Brain pericyte (primary cell): ENCODE results near the gene LOXL1.

Source experiments
- DNase-seq: peaks from one replicate; pipeline ENCODE4 v3.0.0-alpha.2; 2012; ENCODE audit warnings: low read depth, low spot score

LOXL1 gene

DNA sequence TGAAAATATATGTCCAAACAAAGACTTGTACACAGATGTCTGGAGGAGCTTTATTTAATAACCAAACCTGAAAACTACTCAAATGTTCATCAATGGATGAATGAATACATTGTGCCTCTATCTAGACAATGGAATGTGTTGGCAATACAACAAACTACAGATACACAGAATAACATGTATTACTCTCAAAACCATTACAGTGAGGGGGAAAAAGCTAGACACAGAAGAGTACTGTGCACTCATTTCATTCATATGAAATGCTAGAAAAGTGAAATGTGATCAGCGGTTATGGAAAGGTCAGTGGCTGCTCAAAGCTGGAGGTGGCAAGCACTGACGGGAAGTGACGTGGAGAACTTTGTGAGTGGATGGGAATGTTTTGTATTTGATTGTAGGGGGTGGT lies 52.6 kb downstream of the LOXL1 start:
- no peak for DNase-seq

DNA sequence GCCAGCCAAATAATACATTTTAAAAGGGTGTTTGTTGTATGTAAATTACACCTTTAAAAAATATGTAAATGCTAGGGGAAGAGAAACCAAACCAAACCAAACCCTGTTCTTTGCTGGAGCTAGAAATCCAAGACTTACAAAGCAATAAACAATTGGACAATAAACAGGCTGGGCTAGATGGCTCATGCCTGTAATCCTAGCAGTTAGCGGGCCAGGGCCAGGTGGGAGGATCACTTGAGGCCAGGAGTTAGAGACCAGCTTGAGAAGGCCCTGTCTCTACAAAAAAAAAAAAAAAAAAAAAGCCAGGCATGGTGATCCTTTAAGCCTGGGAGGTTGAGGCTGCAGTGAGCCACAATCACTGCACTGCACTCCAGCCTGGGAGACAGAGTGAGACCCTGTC lies 53.4 kb downstream of the LOXL1 start:
- no peak for DNase-seq

DNA sequence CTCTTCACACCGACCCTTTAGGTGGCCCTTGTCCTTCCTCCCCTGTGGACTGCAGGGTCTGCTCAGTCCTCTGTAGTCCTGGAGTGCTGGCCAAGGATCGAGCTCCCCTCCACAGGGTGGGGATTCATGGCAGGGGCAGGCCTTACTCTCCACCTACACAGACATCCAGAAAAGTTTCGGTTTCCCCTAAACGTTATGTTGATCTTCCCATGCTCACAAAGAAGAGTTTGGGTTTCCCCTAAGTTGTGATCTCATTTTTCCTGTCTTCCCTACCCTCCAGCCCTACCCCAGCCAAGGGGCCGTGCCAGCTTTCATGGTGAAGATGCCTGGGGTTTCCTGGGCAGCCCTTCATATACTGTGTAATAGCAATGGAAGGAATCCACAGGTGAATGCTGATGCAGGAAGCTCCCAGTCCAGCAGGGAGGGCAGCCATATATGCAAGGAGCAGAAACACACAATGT lies 55.5 kb downstream of the LOXL1 start:
- no peak for DNase-seq

DNA sequence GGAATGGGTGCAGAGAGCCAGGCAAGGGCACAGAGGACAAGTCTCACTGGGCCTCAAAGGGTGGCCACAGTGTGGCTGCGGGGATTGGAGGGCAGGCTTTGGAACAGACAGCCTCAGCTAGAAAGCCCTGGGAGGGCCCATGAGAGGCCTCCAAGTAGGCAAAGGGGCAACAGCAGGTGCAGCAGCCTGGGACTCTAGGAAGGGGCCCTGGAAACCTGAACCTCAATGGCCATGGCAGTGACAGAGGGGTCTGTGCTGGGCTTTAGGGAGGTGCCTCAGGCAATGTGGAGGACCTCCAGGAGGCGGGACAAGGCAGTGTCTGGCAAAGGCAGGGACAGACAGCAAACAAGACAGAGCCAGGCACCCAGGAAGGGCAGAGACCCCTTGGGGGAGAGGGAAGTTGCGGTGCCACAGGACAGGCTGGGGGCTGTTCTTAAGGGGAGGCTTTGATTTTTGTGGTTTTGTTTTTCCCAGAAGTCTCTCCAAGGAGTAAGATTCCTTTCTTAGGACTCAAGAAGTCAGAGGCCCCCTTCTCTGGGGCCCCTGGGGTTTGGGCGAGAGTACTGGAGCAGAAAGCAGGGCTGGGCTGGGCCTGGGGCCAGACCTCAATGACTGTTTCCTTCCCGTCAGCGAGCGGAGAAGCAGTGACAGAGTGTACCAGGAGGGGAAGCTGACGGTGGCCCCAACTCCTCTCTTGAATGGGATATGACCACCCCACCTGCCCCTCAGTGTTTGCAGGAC lies 56.1 kb downstream of the LOXL1 start:
- DNase-seq, result no peak

DNA sequence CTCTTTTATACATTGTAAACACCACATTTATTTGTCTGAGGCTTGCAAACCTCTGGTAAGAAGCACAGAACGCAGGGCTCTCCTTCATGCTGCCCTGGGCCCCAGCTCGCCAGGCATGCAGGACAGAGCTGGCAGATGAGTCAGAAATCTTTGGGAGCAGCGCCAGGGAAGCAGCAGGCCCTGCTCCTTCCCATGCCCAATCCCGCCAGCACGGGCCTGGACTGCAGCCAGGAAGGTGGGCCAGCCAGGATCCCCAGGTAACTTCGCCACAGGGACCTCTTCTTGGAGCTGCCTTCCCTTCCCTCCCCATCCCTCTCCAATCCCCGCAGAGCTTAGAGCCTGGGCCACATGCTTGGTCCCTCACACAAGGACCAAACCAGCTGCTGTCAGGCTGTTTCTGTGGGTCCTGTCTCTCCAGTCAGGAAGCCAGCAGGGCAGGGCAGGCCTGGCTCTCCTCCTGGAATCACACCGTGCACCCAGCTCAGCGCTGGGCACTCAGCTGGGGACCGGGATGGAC lies 57.0 kb downstream of the LOXL1 start:
- no peak for DNase-seq

DNA sequence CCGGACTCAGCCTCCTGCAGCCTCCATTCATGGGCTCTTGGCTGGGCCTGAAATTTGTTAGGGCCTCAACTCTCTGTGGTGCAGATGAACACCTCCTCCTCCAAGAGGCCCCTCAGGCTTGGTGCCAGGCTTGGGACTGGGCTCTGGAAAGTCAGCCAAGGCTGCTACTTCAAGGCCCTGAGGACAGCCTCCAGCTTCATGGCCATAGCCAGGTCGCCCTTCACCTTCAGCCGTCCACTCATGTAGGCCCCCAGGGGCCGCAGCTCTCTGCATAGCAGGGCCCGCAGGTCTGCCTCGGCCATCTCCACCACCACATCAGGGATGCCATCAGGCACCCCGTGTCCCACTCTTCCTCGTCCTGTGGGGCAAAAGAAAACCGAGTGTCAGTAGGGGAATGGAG lies 57.5 kb downstream of the LOXL1 start:
- DNase-seq, result no peak

DNA sequence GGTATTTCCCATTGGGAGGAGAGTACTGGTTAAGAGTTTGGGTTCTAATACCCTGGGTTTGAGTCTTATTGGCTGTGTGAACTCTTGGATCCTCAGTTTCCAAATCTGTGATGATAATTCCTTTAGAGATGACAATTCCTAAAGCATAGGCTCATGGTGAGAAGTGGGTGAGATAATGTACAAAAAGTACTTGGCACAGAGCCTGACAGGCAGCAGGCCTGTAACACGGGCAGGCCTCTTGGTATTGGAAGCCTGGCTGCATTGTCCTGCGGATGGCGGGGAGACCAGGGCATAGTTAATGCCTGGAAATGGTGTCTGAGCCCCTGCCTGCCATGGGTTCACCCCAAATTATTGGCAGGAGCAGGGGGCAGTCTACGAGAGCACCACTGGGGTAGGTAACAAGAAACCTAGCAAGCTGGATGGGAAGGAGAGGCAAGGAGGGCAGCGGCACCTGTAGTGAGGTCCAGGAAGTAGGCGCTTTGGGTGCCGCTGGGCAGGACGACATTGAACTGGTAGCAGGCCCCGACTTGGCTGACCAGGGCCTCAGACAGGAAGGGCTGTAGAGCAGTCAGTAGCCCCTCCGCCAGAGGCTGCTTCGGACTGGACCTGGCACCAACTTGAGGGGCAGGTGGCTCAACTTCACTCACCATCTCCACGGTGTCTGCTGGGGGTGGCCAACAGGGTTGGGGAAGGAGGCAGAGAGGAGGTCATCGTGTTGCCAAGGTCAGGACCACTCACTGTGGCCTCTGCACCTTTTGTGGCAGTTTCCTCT lies 58.1 kb downstream of the LOXL1 start:
- no peak for DNase-seq

DNA sequence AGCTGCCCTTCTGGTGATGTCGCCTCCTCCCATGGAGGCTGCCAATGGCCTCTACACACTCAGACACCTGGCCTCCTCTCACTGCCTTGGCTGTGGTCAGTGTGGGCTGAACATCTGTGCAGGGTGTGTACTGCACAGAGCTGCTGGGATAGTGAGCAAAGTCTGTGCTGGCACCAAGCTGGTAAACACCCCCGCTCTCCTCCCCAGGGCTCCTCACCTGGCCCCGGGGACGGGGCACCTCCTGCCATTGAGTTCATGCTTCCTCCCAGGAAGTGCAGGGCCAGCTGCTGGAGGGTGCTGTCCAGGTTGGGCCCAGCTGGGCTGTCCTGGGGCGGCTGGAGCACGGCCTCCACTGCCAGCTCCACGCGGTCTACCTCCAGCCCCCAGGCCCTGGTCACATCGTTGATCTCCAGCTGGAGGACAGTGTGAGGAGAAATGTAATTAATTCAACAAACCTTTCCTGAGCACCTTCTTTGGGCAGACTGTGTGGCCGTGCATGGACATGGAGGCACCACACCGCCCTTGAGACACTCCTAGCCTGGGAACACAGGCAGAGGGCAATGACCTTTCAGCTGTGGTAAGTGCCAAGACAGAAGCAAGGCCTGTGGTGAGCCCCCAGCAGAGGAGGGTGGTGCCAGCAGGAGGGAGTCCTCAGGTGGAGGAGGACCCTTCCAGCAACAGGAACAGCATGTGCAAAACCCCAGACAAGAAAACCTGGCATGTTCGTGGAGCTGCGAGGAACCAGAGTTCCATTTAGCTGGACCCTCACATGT lies 59.0 kb downstream of the LOXL1 start:
- no peak for DNase-seq

DNA sequence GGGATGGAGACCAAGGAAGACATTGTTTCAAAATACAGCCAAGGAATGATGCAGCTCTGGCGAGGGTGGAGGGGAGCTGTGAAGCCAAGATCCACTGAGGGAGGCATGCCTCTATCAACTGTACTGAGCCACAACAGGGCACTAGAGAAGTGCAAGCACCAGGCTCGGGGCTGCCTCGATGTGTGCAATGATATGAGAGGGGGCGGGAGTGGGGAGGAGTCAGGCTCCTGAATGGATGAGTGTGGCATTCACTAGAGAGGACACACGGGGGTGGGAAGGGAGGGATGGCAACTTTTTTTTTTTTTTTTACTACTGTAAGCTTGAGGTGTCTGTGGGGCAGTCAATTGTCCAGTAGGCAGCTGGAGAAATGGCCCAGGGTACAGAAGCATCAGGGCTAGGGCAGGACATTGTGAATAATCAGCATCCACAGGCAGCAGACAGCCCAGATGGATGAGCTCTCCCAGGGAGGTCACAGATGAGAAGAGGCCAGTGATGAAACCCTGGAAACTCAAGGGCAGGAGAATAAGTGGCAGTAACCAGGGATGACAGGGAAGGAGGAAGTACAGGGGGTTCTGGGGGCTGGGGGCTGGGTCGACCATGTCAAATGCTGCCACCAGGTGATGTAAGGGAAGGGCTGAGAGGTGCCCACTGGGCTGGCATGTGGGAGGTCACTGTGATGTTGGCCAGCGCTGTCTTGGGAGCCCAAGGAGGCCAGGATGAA lies 60.0 kb downstream of the LOXL1 start:
- DNase-seq, result no peak

DNA sequence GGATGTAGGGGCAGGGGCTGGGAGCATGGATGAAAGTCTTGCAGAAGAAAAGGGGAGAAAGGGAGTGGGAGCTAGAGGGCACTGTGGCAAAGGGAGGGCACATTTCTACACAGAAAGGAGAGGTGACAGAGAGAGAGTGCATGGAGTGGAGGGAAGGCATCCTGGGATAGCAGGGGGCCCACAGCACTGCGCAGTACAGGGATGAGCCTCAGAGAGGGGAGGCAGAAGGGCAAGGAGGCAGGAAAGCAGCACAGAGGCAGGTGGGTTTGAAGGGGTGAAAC lies 60.5 kb downstream of the LOXL1 start:
- DNase-seq, result no peak

DNA sequence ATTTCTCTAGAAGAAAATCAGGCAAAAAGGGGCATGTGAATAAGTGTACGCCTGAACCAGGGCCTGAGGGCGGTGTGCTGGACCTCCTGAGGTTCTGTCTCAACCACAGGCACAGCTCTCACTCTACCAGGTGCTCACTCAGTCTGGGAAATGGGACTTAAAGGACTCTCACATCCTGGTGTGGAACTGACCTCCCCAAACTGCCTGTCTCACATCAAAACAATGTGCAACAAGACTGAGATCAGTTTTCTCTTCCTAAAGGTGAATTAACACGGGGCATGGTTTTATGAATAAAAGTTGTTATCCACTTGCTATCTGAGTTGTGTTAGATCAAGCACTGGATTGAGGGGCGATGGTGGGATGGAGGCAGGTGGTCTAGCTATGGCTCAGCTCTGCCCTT lies 61.0 kb downstream of the LOXL1 start:
- no peak for DNase-seq

DNA sequence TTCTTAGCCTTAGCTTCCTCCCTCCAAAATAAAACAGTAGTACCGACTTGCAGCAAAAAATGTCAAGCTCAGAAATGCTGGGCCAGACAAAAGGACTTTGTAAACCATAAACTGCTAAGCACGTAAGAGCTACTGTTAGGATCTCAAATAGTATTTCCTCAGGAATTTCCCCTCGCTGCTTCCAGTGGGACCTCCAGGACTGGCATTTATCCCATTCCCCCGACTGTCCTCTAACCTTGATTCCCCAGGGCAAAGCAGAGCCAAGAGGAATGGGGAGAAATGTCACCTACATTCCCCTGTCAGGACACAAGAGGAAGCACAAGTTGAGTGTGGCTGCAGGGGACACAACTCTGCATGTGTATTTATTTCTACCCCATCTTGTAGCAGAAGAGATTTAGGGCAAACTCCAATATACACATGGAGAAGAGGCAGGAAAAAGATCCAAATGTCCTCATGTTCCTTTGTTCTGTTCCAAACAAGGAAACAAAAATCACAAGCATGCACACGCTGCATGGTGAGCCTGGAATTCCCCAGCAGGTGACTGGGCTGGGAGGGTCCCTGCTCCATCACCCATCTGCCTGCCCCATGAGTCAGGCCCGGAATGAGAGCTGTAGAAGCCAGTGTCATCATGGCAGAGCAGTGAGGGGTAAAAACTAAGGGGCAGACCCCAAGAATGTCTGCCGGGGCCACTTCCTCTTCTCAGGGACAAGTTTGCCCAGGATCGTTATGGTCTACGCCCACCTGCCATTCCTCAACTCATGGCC lies 61.6 kb downstream of the LOXL1 start:
- DNase-seq, result no peak

DNA sequence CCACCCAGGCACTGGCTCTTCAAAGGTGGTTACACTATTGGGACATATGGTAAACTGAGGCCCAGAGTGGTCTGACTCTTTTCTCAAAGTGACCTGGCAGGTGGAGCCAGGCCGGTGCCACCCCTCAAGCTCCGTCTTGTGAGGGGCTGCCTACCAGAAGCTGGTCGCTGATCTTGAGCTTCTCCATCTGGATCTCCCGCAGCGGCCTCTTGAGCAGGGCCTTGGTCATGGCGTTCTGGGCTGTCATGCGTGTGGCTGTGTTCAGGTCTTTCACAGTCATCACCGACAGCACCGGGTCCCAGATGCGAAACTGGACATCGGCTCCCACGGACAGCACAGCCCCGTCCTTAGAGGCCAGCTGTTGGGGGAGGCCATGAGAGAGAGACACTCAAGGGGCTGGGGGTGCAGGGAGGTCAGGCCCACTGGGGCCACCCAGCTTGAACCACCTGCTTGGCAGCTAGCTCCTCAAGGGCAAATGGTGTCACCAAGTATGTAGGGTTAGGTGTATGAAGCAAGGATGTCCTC lies 62.2 kb downstream of the LOXL1 start:
- DNase-seq, result no peak

DNA sequence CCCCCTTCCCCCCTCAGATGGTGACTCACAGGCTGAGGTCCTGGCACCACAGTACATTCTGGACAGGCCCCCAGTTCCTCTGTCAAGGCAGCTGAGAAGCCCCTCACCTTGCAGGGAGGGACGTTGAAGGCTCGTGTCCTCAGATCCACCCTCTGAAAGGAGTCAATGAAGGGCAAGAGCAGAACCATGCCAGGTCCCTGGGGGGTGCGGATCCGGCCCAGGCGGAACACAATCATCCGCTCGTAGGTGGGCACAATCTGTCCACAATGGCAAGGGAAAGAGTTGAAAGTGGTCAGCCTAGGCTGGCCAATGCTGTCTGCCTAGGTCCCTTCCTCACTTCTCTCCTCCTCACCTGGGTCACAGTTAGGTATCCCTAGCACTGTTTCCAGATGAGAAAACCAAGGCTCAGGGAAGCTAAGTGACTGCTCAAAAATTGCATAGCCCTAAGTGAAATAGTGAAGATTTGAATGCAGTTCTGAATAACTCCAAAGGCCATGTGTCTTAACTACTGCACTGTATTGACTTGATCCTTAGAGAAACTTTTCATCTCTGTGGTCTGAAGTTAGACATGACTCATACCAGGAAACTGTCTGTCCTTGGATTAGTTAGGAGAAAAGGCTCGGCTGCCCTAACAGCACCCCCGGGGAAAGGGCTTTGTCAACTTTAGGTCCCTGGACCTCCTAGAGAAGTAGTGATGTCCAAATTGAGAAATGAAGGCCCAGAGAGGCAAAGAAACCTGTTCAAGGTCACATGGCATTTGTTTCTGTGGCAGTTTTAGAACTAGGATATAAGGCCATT lies 62.9 kb downstream of the LOXL1 start:
- no peak for DNase-seq

DNA sequence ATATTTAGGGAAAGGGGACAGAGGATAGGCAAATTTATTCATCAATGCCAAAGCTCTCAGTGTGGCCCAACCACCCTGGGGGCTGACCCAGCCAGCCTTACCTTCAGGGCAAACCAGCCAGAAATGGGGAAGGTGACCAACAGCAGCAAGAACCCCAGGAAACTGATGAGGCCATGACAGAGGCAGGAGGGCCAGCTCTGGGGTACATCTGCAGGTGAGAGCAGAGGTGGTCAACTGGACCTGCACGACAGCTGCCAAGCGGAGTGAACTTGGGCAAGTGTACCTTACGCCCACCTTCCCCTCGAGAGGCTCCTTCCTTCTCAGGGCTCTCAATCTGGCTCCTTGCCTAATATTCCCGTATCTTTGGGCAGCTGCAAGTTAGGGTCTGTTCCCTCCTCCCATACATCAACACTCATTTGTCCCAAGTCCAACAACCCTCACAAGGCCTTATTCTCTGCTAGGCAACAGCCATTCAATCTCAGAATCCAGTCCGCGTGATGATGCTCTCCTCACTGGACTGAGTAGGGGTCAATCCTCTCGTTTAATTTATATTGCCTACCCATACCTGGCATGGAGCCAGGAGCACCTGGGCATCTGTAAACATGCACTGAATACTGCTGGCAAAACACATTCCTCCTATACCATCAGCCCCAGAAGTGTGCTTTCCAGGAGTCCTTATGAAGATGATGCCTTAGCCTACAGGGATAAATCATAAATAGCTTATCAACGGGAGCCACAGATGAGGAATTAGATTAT lies 64.2 kb downstream of the LOXL1 start:
- DNase-seq, result no peak

DNA sequence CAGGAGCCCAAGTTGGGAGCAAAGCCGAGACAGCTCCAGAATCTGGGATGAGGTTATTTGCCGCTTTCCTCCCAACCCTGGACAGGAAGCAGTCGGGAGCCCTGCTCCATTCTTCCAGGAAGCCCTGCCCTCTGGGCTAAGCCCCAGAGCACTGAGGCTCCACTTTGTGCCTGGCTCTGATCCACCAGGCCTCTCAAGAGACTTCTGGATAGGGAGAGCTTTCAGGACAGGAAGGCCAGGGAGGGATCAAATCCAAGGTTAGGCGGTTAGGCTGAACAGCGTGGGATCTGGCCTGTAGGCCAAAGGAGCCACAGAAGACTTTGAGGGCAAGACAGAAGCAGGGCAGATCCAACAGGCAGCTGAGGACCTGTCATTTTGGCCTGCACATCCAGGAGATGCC lies 65.0 kb downstream of the LOXL1 start:
- DNase-seq, result no peak

DNA sequence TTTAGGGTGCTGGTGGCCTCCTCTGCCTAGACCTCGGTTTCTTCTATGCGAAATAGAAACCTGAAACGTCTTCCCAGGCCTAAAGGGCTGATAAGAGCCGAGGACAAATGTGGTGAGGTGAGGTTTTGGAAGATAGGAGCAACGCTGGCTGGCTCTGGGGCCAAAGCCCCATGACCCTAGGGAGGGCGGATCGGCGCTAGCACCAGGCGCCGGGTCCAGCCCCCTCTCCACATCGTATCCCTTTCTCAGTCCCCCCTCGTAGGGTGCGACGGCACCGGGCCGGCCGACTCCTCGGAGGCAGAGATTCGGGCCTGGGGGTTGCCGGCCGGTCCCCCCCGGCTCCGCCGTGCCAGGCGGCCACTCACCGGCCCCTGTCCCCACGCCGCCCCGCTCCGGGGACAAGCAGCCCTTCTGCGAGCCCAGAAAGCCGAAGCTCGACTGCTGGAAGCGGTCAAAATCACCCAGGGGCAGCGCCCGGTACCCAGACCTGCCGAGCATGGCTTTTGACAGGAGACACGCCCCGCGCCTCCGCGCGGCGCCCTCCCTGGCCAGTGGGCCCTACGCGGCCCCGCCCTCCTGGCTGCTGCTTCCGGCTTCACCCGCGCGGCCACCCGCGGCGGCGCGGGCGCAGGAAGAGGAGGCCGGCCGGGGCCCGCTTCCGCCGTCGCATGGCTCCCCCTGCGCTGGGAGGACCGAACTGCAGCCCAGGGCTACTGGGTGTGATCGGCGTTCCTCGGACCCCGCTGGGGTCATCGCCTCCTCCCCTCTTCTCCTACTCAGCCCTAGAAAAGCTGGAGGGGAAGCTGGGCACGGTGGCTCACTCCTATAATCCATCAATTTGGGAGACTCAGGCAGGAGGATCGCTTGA lies 65.7 kb downstream of the LOXL1 start, which contains the start of gene STOML1:
STOML1 (minus strand) TSS at position 570 of the 868 bp plus-strand sequence; CDS start at position 498, 72 bp downstream.
- no peak for DNase-seq

DNA sequence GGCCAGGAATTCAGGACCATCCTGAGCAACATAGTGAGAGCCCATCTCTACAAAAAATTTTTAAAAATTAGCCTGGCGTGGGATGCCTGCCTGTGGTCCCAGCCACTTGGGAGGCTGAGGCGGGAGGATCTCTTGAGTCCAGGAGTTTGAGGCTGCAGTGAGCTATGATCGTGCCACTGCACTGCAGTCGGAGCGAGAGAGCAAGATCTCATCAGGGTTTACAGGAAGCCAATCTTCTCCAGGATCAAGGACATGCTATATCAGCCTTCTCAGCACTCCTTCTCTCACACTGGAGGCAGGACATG lies 66.3 kb downstream of the LOXL1 start:
- no peak for DNase-seq
